ENCODE measurements around the gene SNRNP40. TPM values are rescaled to one million over a fixed set of nuclear protein-coding genes. Genes with fewer than 3 reads are reported as not detected.

SNRNP40 gene
- total RNA-seq, 2 experiments from 2014 or later, result 48.4 to 53.7 TPM

GRCh38 chr1:31273619-31274018 is 23.0 kb downstream of the SNRNP40 start:
- H3K4me3 Mint-ChIP-seq, result no peak overlapping the region
- no peaks in the 10 kb centered on the region for H3K4me1 ChIP-seq (ENCODE audit: insufficient read depth, low read length)
- DNase-seq, result no peak
- no peaks in the 10 kb centered on the region for H3K27me3 Mint-ChIP-seq
- ChIA-PET CTCF (no interaction called here), POLR2A (interaction anchor here (0.6 kb wide), 1 partner anchor 20 kb away, joined by 3 read pairs; no protein-coding TSS in a partner anchor)
- TF ChIP-seq, protein P1, sequence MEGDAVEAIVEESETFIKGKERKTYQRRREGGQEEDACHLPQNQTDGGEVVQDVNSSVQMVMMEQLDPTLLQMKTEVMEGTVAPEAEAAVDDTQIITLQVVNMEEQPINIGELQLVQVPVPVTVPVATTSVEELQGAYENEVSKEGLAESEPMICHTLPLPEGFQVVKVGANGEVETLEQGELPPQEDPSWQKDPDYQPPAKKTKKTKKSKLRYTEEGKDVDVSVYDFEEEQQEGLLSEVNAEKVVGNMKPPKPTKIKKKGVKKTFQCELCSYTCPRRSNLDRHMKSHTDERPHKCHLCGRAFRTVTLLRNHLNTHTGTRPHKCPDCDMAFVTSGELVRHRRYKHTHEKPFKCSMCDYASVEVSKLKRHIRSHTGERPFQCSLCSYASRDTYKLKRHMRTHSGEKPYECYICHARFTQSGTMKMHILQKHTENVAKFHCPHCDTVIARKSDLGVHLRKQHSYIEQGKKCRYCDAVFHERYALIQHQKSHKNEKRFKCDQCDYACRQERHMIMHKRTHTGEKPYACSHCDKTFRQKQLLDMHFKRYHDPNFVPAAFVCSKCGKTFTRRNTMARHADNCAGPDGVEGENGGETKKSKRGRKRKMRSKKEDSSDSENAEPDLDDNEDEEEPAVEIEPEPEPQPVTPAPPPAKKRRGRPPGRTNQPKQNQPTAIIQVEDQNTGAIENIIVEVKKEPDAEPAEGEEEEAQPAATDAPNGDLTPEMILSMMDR (IDR thresholded peaks at IDR 0.05), result no peak
- no peak overlapping the region for H3K27ac ChIP-seq (ENCODE audit: low read depth in 1 of 2, low read length in 2 of 2)
- no peak for ATAC-seq (ENCODE audit: poor library complexity)
- no peak overlapping the region for H3K27ac Mint-ChIP-seq
- H3K36me3 ChIP-seq (ENCODE audit: insufficient read depth, low read length), result peaks cover 79% of the 10 kb centered on the region
- H3K9me3 ChIP-seq (ENCODE audit: control insufficient read depth in 1 of 2, insufficient read depth in 1 of 2, low read length in 2 of 2), result no peaks in the 10 kb centered on the region
- peaks cover 7% of the 10 kb centered on the region for H3K4me1 Mint-ChIP-seq (ENCODE audit: low read depth)
- peaks cover 87% of the 10 kb centered on the region for H3K36me3 Mint-ChIP-seq (ENCODE audit: low read depth)
- intact Hi-C loops (cut with DNase I, micrococcal nuclease), result no loop called here
- H3K27me3 ChIP-seq (ENCODE audit: control insufficient read depth in 1 of 2, insufficient read depth in 2 of 2, low read length in 2 of 2), result no peaks in the 10 kb centered on the region
- no peaks in the 10 kb centered on the region for H3K9me3 Mint-ChIP-seq
- no peak overlapping the region for H3K4me3 ChIP-seq (ENCODE audit: low read length)

- ATAC-seq (ENCODE audit: poor library complexity), result no peak
- no peak overlapping the region for H3K27ac ChIP-seq (ENCODE audit: low read depth in 1 of 2, low read length in 2 of 2)
- H3K36me3 Mint-ChIP-seq (ENCODE audit: low read depth), result peaks cover 88% of the 10 kb centered on the region
Measured at GRCh38 chr1:31272369-31272768, 24.2 kb downstream of the SNRNP40 start.

GRCh38 chr1:31266547-31266946 is 30.0 kb downstream of the SNRNP40 start:
- Histone ChIP-seq H3K36me3 (ENCODE audit: insufficient read depth, low read length) (peaks cover 71% of the 10 kb centered on the region), H3K4me3 (ENCODE audit: low read length) (no peak overlapping the region), H3K27ac (ENCODE audit: low read depth in 1 of 2, low read length in 2 of 2) (no peak overlapping the region), H3K9me3 (ENCODE audit: control insufficient read depth in 1 of 2, insufficient read depth in 1 of 2, low read length in 2 of 2) (no peaks in the 10 kb centered on the region), H3K27me3 (ENCODE audit: control insufficient read depth in 1 of 2, insufficient read depth in 2 of 2, low read length in 2 of 2) (no peaks in the 10 kb centered on the region), H3K4me1 (ENCODE audit: insufficient read depth, low read length) (no peaks in the 10 kb centered on the region)
- POLR2A ChIA-PET, result interaction anchor here (0.7 kb wide), 1 partner anchor 10 kb away, joined by 3 read pairs; no protein-coding TSS in a partner anchor
- H3K27me3 Mint-ChIP-seq, result no peaks in the 10 kb centered on the region
- no peak overlapping the region for H3K4me3 Mint-ChIP-seq
- ATAC-seq (ENCODE audit: poor library complexity) (no peak), DNase-seq (no peak)
- H3K27ac Mint-ChIP-seq, result no peak overlapping the region
- TF ChIP-seq, protein P1 (IDR thresholded peaks at IDR 0.05), result no peak
- no peaks in the 10 kb centered on the region for H3K4me1 Mint-ChIP-seq (ENCODE audit: low read depth)
- no peaks in the 10 kb centered on the region for H3K9me3 Mint-ChIP-seq
- peaks cover 89% of the 10 kb centered on the region for H3K36me3 Mint-ChIP-seq (ENCODE audit: low read depth)
- intact Hi-C loops (cut with DNase I, micrococcal nuclease), result no loop called here
- CTCF ChIA-PET, result no interaction called here

More at GRCh38 chr1:31272369-31272768, 24.2 kb downstream of the SNRNP40 start:
- Histone ChIP-seq H3K36me3 (ENCODE audit: insufficient read depth, low read length) (peaks cover 77% of the 10 kb centered on the region), H3K4me3 (ENCODE audit: low read length) (no peak overlapping the region), H3K4me1 (ENCODE audit: insufficient read depth, low read length) (no peaks in the 10 kb centered on the region), H3K9me3 (ENCODE audit: control insufficient read depth in 1 of 2, insufficient read depth in 1 of 2, low read length in 2 of 2) (no peaks in the 10 kb centered on the region), H3K27me3 (ENCODE audit: control insufficient read depth in 1 of 2, insufficient read depth in 2 of 2, low read length in 2 of 2) (no peaks in the 10 kb centered on the region)
- Mint-ChIP-seq H3K4me3 (no peak overlapping the region), H3K9me3 (no peaks in the 10 kb centered on the region), H3K4me1 (ENCODE audit: low read depth) (peaks cover 5% of the 10 kb centered on the region), H3K27ac (no peak overlapping the region), H3K27me3 (no peaks in the 10 kb centered on the region)
- TF ChIP-seq, protein P1 (IDR thresholded peaks at IDR 0.05), result no peak
- intact Hi-C loops (cut with DNase I, micrococcal nuclease), result no loop called here
- CTCF ChIA-PET, result no interaction called here
- POLR2A ChIA-PET, result no interaction called here
- DNase-seq, result no peak

Measured in CD4-positive, alpha-beta T cell (primary cell).